Erythroblast (primary cell): Measurements from ENCODE around the gene TSHZ2.

Source experiments
- GATA1 ChIP-seq: IDR thresholded peaks from 2 replicates; pipeline ENCODE4 v1.6.1; 2011; ENCODE audit warnings: low read depth, mild to moderate bottlenecking, control low read depth, low read length, moderate library complexity
- POLR2A ChIP-seq: IDR thresholded peaks from 2 replicates; pipeline ENCODE4 v1.6.1; 2011; ENCODE audit warnings: mild to moderate bottlenecking, low read length

GRCh38 chr20:53016534-53017042, 44.4 kb downstream of the TSHZ2 start:
- TF ChIP-seq POLR2A (no peak), GATA1 (no peak)
